Adrenal gland (tissue), 19 donors: ENCODE measurements around the gene GPR75. TPM values are rescaled to one million over a fixed set of nuclear protein-coding genes. Genes with fewer than 3 reads are reported as not detected.

ENCODE experiments used
- DNase-seq, 7 donors: peaks; one replicate each; pipeline ENCODE4 v3.0.0-alpha.2; 2019 to 2020
- H3K27ac ChIP-seq, 5 donors: fragments of 200-600 bp; sonication (generic) in 4 of 5; 1 replicate in 3 of 5; 2 replicates in 2 of 5; pipeline versions ENCODE4 v1.5.1 to v1.8.0; 2016 to 2020; ENCODE audit warnings: mild to moderate bottlenecking in 1 of 5
- H3K27me3 ChIP-seq: fragments of 200-600 bp; 2 replicates; pipeline ENCODE4 v1.8.0; 2021
- H3K36me3 ChIP-seq, 2 donors: fragments of 200-600 bp; replicated peaks in 1 of 2; 1 replicate in 1 of 2; 2 replicates in 1 of 2; pipeline versions ENCODE4 v1.5.1 to v1.8.0; 2018 to 2022
- H3K4me1 ChIP-seq, 2 donors: fragments of 200-600 bp; replicated peaks in 1 of 2; 1 replicate in 1 of 2; 2 replicates in 1 of 2; pipeline versions ENCODE4 v1.5.1 to v1.8.0; 2018 to 2021
- H3K4me3 ChIP-seq, 4 donors: fragments of 200-600 bp; sonication (generic) in 3 of 4; one replicate each; pipeline ENCODE4 v1.5.1; 2016 to 2018
- H3K9me3 ChIP-seq, 3 donors: fragments of 200-600 bp; sonication (generic) in 1 of 3; replicated peaks in 1 of 3; 1 replicate in 2 of 3; 2 replicates in 1 of 3; pipeline versions ENCODE4 v1.5.1 to v1.8.0; 2016 to 2021
- CTCF ChIP-seq, 6 experiments: fragments of 450-650 bp in 4 of 6; fragments of 200-600 bp in 2 of 6; sonication (generic) in 1 of 6; IDR thresholded peaks; 1 replicate in 5 of 6; 2 replicates in 1 of 6; pipeline versions ENCODE4 v1.5.1 to v1.8.0; 2016 to 2021; ENCODE audit warnings: antibody characterized with exemption in 6 of 6, mild to moderate bottlenecking in 2 of 6, moderate library complexity in 1 of 6
- POLR2A ChIP-seq, 2 donors: fragments of 450-650 bp; IDR thresholded peaks; one replicate each; pipeline ENCODE4 v1.6.1; 2017; ENCODE audit warnings: antibody characterized with exemption in 2 of 2, mild to moderate bottlenecking in 2 of 2, moderate library complexity in 1 of 2
- WGBS, 4 donors: extraction: QIAGEN DNeasy Blood & Tissue Kit in 2 of 4; methylation state at CpG; one replicate each; pipeline versions ENCODE4 v1.1.5 to v1.1.7; 2013 to 2017; 5-methylcytosine and 5-hydroxymethylcytosine counted together
- intact Hi-C, 2 donors: fragments of 100-400 bp; cut with DNase I; formaldehyde crosslinking; loops; one replicate each; pipeline versions ENCODE4 v1.14.1 to v1.15.0; 2022 to 2023
- long read RNA-seq, 10 donors: library from polyadenylated mRNA in 3 of 10; unstranded in 2 of 10; stranded (forward) in 1 of 10; transcript quantifications; one replicate each; pipeline ENCODE4 v2.0.0 and lab custom pipeline, GENCODE V29; 2021 to 2026
- polyA plus RNA-seq, 3 donors: library from polyadenylated mRNA; stranded (reverse); fragments of 200-250 nt in 2 of 3; fragments of 350-450 nt in 1 of 3; fragmentation: Illumina TruSeq in 1 of 3; extraction: RNeasy Lipid Tissue Mini Kit (QIAGEN cat#74804) in 1 of 3; gene quantifications; one replicate each; pipeline ENCODE4 v1.2.3, GENCODE V29; 2013 to 2014
- total RNA-seq, 9 donors: library from RNA; depleted of rRNA in 4 of 9; stranded (reverse); fragments of >200 nt in 4 of 9; fragments of 120-200 nt in 1 of 9; fragmentation: NEBNext Ultra II Directional in 1 of 9; extraction: Animal tissue kit (Norgen Biotek cat#: 25700) in 1 of 9; gene quantifications; one replicate each; pipeline versions ENCODE4 v1.1.0 to v1.2.4, GENCODE V29; 2013 to 2023
- donor health status: healthy with polysubstance abuse.
- donor health status: Bipolar disorder and iron deficiency.
- donor health status: DM: yes; HTN: yes; CAD: no.
- donor health status: DM: no; HTN: no; CAD: no.
- donor health status: DM: no; HTN: no; CAD: no.
- donor health status: DM: yes; HTN: yes; CAD: no.

GPR75 gene
- 1 to 10 TPM; 3.1 to 9.0 (median 4.1) TPM for total RNA-seq
- polyA plus RNA-seq = 1 to 10 TPM in 1 of 3 donors, under 1 TPM in 2; 0.47 to 2.7 (median 0.88) TPM
- long read RNA-seq, donor 1 = 0 reads
- long read RNA-seq, donor 2, partial matches to known transcripts = 0 of 1 reads
- long read RNA-seq, donor 2, other reads (novel, unspliced or antisense) = 0 of 1 reads
- long read RNA-seq, donor 3, partial matches to known transcripts = 0 of 1 reads
- long read RNA-seq, donor 3, other reads (novel, unspliced or antisense) = 0 of 1 reads
- long read RNA-seq, donor 4 = 0 reads
- long read RNA-seq, donor 5, partial matches to known transcripts = 1 of 1 reads
- long read RNA-seq, donor 5, other reads (novel, unspliced or antisense) = 0 of 1 reads
- long read RNA-seq, donor 6 = 0 reads
- long read RNA-seq, donor 7, partial matches to known transcripts = 0 of 1 reads
- long read RNA-seq, donor 7, other reads (novel, unspliced or antisense) = 0 of 1 reads
- long read RNA-seq, donor 8 = 0 reads
- long read RNA-seq, donor 9, partial matches to known transcripts = 0 of 1 reads
- long read RNA-seq, donor 9, other reads (novel, unspliced or antisense) = 0 of 1 reads
- long read RNA-seq, donor 10 = 0 reads

GRCh38 chr2:53859206-53860181 lies at the start of gene GPR75:
Gene GPR75 (minus strand): TSS chr2:53859967. CDS start chr2:53854756, 5,211 bp downstream.
- no peaks in the 10 kb centered on the region for H3K27me3 ChIP-seq
- H3K4me1 ChIP-seq = peaks cover 0 to 6% of the 10 kb centered on the region in 2 donors
- H3K36me3 ChIP-seq = peaks cover 0 to 6% of the 10 kb centered on the region in 2 donors
- intact Hi-C loops = no loop called here
- TF ChIP-seq CTCF (IDR thresholded peaks at IDR 0.05) (peak in 1 of 6 experiments; percentile 16), POLR2A (IDR thresholded peaks at IDR 0.05) (no peak)
- H3K9me3 ChIP-seq = no peaks in the 10 kb centered on the region
- WGBS, 4 donors = 16 to 36% (median 25%) methylated on average over 31 to 72 of the region's 72 CpGs
- peak; percentile 56 to 78 (median 69) for DNase-seq
- H3K4me3 ChIP-seq = peak within 1 kb of the TSS in 2 of 4 donors; percentile 51 to 68
- H3K27ac ChIP-seq = peak within 1 kb of the TSS in 2 of 5 donors; percentile 50 to 60

- Histone ChIP-seq H3K36me3 (peaks cover 0 to 55% of the 10 kb centered on the region in 2 donors), H3K27ac (no peak overlapping the region), H3K4me3 (no peak overlapping the region), H3K4me1 (no peaks in the 10 kb centered on the region), H3K27me3 (no peaks in the 10 kb centered on the region), H3K9me3 (no peaks in the 10 kb centered on the region)
- intact Hi-C loops = no loop called here
- WGBS, 4 donors = 85 to 96% (median 93%) methylated on average over 1 of the region's 1 CpG
- DNase-seq = no peak
- no peak for TF ChIP-seq POLR2A (IDR thresholded peaks at IDR 0.05)
- TF ChIP-seq CTCF (IDR thresholded peaks at IDR 0.05) = no peak
Measured at GRCh38 chr2:53907582-53907981, 47.8 kb upstream of the GPR75 start.

GRCh38 chr2:53905396-53905795 lies 45.6 kb upstream of the GPR75 start:
- H3K36me3 ChIP-seq = peaks cover 0 to 74% of the 10 kb centered on the region in 2 donors
- intact Hi-C loops = no loop called here

More at GRCh38 chr2:53905396-53905795, 45.6 kb upstream of the GPR75 start:
- Histone ChIP-seq H3K27me3 (no peaks in the 10 kb centered on the region), H3K4me3 (no peak overlapping the region), H3K9me3 (no peaks in the 10 kb centered on the region), H3K4me1 (no peaks in the 10 kb centered on the region), H3K27ac (no peak overlapping the region)
- TF ChIP-seq POLR2A (IDR thresholded peaks at IDR 0.05) = no peak
- no peak for TF ChIP-seq CTCF (IDR thresholded peaks at IDR 0.05)
- WGBS, 4 donors = 88 to 92% (median 90%) methylated on average over 9 of the region's 9 CpGs
- DNase-seq = no peak
